ENCODE measurements around the gene PEAK1. TPM values are rescaled to one million over a fixed set of nuclear protein-coding genes. Genes with fewer than 3 reads are reported as not detected.

Gene PEAK1
- total RNA-seq, 4 donors from 2014 or later = 91.8 to 170 (median 123) TPM

GRCh38 chr15:77059786-77060361 lies 360.0 kb downstream of the PEAK1 start:
- H3K4me3 ChIP-seq = no peak overlapping the region
- no peak for TF ChIP-seq EP300 (IDR thresholded peaks at IDR 0.05)
- TF ChIP-seq CTCF (IDR thresholded peaks at IDR 0.05) = no peak
- no peak overlapping the region for H3K27ac ChIP-seq (replicated peaks in 1 of 4)
- intact Hi-C loops (cut with DNase I) = no loop called here
- H3K36me3 ChIP-seq = peaks cover 0 to 3% (median 0%) of the 10 kb centered on the region in 4 donors
- H3K9me3 ChIP-seq = no peaks in the 10 kb centered on the region
- peaks cover 24 to 75% (median 64%) of the 10 kb centered on the region in 4 donors for H3K4me1 ChIP-seq
- 18% methylated on average over 2 of the region's 2 CpGs for WGBS
- no peak for DNase-seq (ENCODE audit: extremely low spot score)
- no peaks in the 10 kb centered on the region for H3K27me3 ChIP-seq

- peaks cover 24 to 72% (median 53%) of the 10 kb centered on the region in 4 donors for H3K4me1 ChIP-seq
Measured at GRCh38 chr15:77058468-77058867, 361.4 kb downstream of the PEAK1 start.

GRCh38 chr15:77057685-77058084 lies 362.2 kb downstream of the PEAK1 start:
- intact Hi-C loops (cut with DNase I) = no loop called here
- no peaks in the 10 kb centered on the region for H3K27me3 ChIP-seq

More at GRCh38 chr15:77058468-77058867, 361.4 kb downstream of the PEAK1 start:
- no peaks in the 10 kb centered on the region for H3K9me3 ChIP-seq
- H3K27me3 ChIP-seq = no peaks in the 10 kb centered on the region
- DNase-seq (ENCODE audit: extremely low spot score) = no peak
- H3K36me3 ChIP-seq = peaks cover 0 to 7% (median 0%) of the 10 kb centered on the region in 4 donors
- no peak overlapping the region for H3K27ac ChIP-seq (replicated peaks in 1 of 4)
- H3K4me3 ChIP-seq = no peak overlapping the region
- TF ChIP-seq CTCF (IDR thresholded peaks at IDR 0.05) = no peak
- no peak for TF ChIP-seq POLR2A (IDR thresholded peaks at IDR 0.05; ENCODE audit: low read depth)
- no peak for TF ChIP-seq POLR2AphosphoS5 (IDR thresholded peaks at IDR 0.05)
- TF ChIP-seq EP300 (IDR thresholded peaks at IDR 0.05) = no peak
- 99% methylated on average over 4 of the region's 4 CpGs for WGBS
- intact Hi-C loops (cut with DNase I) = no loop called here

GRCh38 chr15:77057072-77057471 lies 362.8 kb downstream of the PEAK1 start:
- TF ChIP-seq EP300 (IDR thresholded peaks at IDR 0.05) (no peak), POLR2AphosphoS5 (IDR thresholded peaks at IDR 0.05) (no peak), POLR2A (IDR thresholded peaks at IDR 0.05; ENCODE audit: low read depth) (no peak), CTCF (IDR thresholded peaks at IDR 0.05) (no peak)
- Histone ChIP-seq H3K4me1 (peaks cover 24 to 67% (median 48%) of the 10 kb centered on the region in 4 donors), H3K4me3 (no peak overlapping the region), H3K27me3 (no peaks in the 10 kb centered on the region), H3K27ac (replicated peaks in 1 of 4) (no peak overlapping the region), H3K36me3 (peaks cover 3 to 17% (median 8%) of the 10 kb centered on the region in 4 donors), H3K9me3 (no peaks in the 10 kb centered on the region)
- intact Hi-C loops (cut with DNase I) = no loop called here
- 100% methylated on average over 1 of the region's 1 CpG for WGBS
- DNase-seq (ENCODE audit: extremely low spot score) = no peak

More at GRCh38 chr15:77057685-77058084, 362.2 kb downstream of the PEAK1 start:
- no peaks in the 10 kb centered on the region for H3K9me3 ChIP-seq
- TF ChIP-seq CTCF (IDR thresholded peaks at IDR 0.05) (no peak), POLR2A (IDR thresholded peaks at IDR 0.05; ENCODE audit: low read depth) (no peak)
- H3K4me3 ChIP-seq = no peak overlapping the region
- H3K4me1 ChIP-seq = peaks cover 24 to 72% (median 51%) of the 10 kb centered on the region in 4 donors
- no peak for DNase-seq (ENCODE audit: extremely low spot score)
- peaks cover 0 to 10% (median 2%) of the 10 kb centered on the region in 4 donors for H3K36me3 ChIP-seq
- H3K27ac ChIP-seq (replicated peaks in 1 of 4) = no peak overlapping the region
- 84% methylated on average over 4 of the region's 4 CpGs for WGBS

- 97% methylated on average over 2 of the region's 2 CpGs for WGBS
- intact Hi-C loops (cut with DNase I) = no loop called here
- no peak overlapping the region for H3K4me3 ChIP-seq
Measured at GRCh38 chr15:77053709-77054108, 366.2 kb downstream of the PEAK1 start.

More at GRCh38 chr15:77053709-77054108, 366.2 kb downstream of the PEAK1 start:
- Histone ChIP-seq H3K9me3 (no peaks in the 10 kb centered on the region), H3K27me3 (no peaks in the 10 kb centered on the region), H3K36me3 (peaks cover 6 to 34% (median 22%) of the 10 kb centered on the region in 4 donors), H3K4me1 (peaks cover 0 to 34% (median 19%) of the 10 kb centered on the region in 4 donors), H3K27ac (replicated peaks in 1 of 4) (no peak overlapping the region)
- TF ChIP-seq CTCF (IDR thresholded peaks at IDR 0.05) (no peak), POLR2AphosphoS5 (IDR thresholded peaks at IDR 0.05) (no peak), EP300 (IDR thresholded peaks at IDR 0.05) (no peak), POLR2A (IDR thresholded peaks at IDR 0.05; ENCODE audit: low read depth) (no peak)
- DNase-seq (ENCODE audit: extremely low spot score) = no peak
